Measurements from ENCODE around the gene AHCYL2.

The AHCYL2 gene

DNA sequence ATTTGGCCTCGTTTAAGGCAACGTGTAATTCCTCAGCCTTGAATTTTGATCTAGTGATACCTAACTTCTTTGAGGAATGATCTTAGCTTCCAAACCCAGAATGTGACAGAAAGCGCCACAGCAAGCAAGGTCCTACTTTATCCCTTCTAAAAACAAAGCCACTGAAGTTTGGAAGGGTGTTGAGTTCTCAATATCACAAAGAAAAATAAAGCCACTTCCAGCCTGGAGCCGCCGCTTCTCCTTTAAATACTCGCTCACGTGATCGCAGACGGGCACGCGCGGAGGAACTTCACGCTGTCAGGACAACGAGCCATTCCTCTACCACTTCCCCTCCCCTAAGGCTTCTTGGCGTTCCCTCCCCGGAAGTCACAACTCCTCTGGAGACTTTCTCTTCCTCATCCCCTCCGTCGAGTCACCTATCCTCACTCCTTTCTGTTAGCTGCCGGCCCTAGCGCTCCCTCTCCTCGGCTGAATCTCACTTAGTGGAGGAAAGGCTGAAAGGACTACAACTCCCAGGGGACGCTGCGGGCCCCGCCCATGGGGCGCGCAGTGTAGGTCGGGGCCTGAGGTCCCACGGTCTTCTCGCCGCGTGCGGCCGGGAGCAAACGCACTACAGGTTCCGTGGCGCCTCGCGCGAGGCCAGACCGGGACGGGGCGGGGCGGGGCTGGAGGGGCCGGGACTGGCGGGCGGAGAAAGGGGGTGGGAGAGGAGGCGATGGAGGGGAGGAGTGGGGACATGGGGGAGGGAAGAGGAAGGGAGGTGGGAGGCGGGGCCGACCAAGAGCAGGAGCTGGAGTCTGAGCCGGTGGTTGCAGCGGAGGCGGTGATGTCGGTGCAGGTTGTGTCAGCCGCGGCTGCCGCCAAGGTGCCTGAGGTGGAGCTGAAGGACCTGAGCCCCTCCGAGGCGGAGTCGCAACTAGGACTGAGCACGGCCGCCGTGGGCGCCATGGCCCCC is at the start of gene AHCYL2:
TSS of gene AHCYL2 (plus strand) at position 780 of the 955 bp plus-strand sequence.
- peak; percentile 91 for DNase-seq (ENCODE audit: extremely low spot score)
- TF ChIP-seq ARNT (IDR thresholded peaks at IDR 0.05) (no peak), SUZ12 (IDR thresholded peaks at IDR 0.05) (peak; percentile 76), L3MBTL2 (conservative IDR thresholded peaks at IDR 0.05) (peak; percentile 95), TARDBP (IDR thresholded peaks at IDR 0.05) (peak; percentile 80), CTBP1 (IDR thresholded peaks at IDR 0.05; ENCODE audit: borderline replicate concordance) (no peak), ELF4 (IDR thresholded peaks at IDR 0.05) (peak; percentile 58; the same call in 1 of the 2 replicates), SP1 (IDR thresholded peaks at IDR 0.05) (no peak), ZNF384 (IDR thresholded peaks at IDR 0.05) (no peak), BHLHE40 (IDR thresholded peaks at IDR 0.05; ENCODE audit: borderline replicate concordance) (no peak), FOXK2 (IDR thresholded peaks at IDR 0.05) (no peak), NFRKB (IDR thresholded peaks at IDR 0.05) (no peak)
- TF ChIP-seq, protein P1, sequence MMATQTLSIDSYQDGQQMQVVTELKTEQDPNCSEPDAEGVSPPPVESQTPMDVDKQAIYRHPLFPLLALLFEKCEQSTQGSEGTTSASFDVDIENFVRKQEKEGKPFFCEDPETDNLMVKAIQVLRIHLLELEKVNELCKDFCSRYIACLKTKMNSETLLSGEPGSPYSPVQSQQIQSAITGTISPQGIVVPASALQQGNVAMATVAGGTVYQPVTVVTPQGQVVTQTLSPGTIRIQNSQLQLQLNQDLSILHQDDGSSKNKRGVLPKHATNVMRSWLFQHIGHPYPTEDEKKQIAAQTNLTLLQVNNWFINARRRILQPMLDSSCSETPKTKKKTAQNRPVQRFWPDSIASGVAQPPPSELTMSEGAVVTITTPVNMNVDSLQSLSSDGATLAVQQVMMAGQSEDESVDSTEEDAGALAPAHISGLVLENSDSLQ (IDR thresholded peaks at IDR 0.05), result peak; percentile 55
- POLR2A ChIA-PET, result interaction anchor here (0.6 kb wide), 2 partner anchors 9 to 18 kb away, joined by 3 to 4 read pairs; no protein-coding TSS in a partner anchor
- CTCF ChIA-PET, result interaction anchor here (0.7 to 1.0 kb wide), 2 partner anchors 61 to 370 kb away, joined by 3 read pairs; no protein-coding TSS in a partner anchor

DNA sequence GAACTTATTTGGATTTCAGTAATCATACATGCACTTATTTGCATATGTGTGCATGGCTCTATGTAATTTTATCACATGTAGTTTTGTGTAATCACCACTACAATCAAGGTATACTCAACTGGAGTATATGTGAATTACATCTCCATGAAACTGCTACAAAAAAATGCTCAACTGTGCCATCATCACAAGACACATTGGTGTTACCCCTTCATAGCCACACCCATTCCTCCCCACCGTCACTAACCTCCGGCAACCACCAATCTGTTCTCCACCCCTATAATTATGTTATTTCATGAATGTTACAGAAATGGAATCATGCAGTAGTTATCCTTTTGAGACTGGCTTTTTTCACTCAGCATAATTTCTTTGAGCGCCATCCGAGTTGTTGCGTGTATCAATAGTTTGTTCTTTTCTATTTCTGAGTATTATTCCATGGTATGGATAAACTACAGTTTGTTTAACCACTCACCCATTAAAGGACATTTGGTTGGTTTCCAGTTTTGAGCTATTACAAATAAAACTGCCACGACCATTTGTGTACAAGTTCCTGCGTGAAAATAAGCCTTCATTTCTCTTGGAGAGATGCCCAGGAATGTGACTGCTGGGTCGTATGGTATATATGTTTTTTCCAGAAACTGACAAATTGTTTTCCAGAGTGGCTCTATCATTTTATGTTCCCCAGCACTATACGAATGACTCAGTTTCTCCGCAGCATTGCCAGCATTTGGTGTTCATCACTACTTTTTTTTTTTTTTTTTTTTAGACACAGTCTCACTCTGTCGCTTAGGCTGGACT is 47.7 kb upstream of the AHCYL2 start:
- no peak for DNase-seq (ENCODE audit: extremely low spot score)
- CTCF ChIA-PET, result interaction anchor here (2.7 kb wide), 1 partner anchor 13 kb away, joined by 9 read pairs; no protein-coding TSS in a partner anchor
- POLR2A ChIA-PET, result no interaction called here

DNA sequence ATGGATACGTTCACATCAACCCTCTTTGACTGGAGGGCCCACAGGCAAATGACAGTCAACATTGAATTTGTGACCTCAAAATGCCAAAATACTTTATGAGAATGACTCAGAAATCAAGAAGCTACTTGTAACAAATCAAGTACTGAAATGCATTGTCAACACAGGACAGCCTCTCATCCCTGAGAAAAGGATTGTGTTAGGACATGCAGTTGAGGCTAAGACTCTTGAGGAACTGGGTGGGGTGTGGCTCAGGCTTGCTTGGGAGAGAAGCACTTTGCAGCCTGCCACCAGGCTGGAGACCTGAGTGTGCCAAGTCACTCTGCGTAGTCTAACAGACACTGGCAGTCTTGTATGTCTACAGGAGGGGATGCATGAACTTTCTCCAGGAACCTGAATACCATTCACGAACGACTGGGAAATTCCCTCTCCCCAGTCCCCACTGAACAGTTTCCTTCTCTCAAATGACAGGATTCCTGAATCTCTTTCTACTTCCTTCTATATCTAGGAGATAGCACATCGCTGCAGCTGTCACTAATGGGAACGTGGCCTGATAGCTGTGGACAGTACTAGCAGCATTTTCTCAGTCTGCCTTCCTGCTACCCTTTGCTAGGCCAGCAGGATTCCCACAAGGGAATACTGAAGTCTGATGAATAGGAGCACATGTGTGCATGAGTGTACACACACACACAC is 39.7 kb upstream of the AHCYL2 start:
- CTCF ChIA-PET, result interaction anchor here (0.9 kb wide), 1 partner anchor 21 kb away, joined by 3 read pairs; no protein-coding TSS in a partner anchor
- DNase-seq (ENCODE audit: extremely low spot score), result no peak
- TF ChIP-seq, protein P1 (IDR thresholded peaks at IDR 0.05), result no peak
- POLR2A ChIA-PET, result no interaction called here

More for the DNA sequence above, 47.7 kb upstream of the AHCYL2 start:
- TF ChIP-seq ARNT (IDR thresholded peaks at IDR 0.05), result no peak
- TF ChIP-seq ELF4 (IDR thresholded peaks at IDR 0.05), result no peak
- TF ChIP-seq, protein P1 (IDR thresholded peaks at IDR 0.05), result no peak
- no peak for TF ChIP-seq CTBP1 (IDR thresholded peaks at IDR 0.05; ENCODE audit: borderline replicate concordance)
- no peak for TF ChIP-seq TARDBP (IDR thresholded peaks at IDR 0.05)
- TF ChIP-seq SP1 (IDR thresholded peaks at IDR 0.05), result no peak
- TF ChIP-seq FOXK2 (IDR thresholded peaks at IDR 0.05), result no peak
- no peak for TF ChIP-seq L3MBTL2 (conservative IDR thresholded peaks at IDR 0.05)
- TF ChIP-seq FOXA1 (IDR thresholded peaks at IDR 0.05), result no peak
- no peak for TF ChIP-seq NFRKB (IDR thresholded peaks at IDR 0.05)
- TF ChIP-seq BHLHE40 (IDR thresholded peaks at IDR 0.05; ENCODE audit: borderline replicate concordance), result no peak

DNA sequence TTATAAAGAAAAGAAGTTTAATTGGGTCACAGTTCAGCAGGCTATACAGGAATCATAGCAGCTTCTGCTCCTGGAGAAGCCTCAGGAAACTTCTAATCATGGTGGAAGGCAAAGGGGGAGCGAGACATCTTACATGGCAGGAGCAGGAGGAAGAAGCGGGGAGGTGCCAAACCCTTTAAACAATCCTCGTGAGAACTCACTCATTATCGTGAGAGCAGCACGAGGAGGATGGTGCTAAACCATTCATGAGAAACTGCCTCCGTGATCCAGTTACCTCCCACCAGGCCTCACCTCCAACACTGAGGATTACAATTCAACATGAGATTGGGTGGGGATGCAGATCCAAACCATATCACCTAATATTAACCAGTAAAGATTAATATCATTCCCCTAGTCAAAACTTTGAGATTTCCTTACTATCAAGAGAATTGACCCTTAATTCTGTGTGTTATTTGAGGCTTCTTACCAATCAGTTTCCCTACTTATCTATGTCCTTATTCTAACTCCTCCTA is 38.0 kb upstream of the AHCYL2 start:
- ChIA-PET POLR2A (no interaction called here), CTCF (no interaction called here)
- no peak for DNase-seq (ENCODE audit: extremely low spot score)
- TF ChIP-seq SP1 (IDR thresholded peaks at IDR 0.05) (no peak), HDGF (IDR thresholded peaks at IDR 0.05; ENCODE audit: borderline replicate concordance) (no peak), TARDBP (IDR thresholded peaks at IDR 0.05) (no peak), FOXM1 (IDR thresholded peaks at IDR 0.05; ENCODE audit: borderline replicate concordance) (no peak), FOXK2 (IDR thresholded peaks at IDR 0.05) (no peak), SUZ12 (IDR thresholded peaks at IDR 0.05) (no peak), LEF1 (IDR thresholded peaks at IDR 0.05; ENCODE audit: borderline replicate concordance) (no peak), ARNT (IDR thresholded peaks at IDR 0.05) (no peak), ELF4 (IDR thresholded peaks at IDR 0.05) (no peak), CTBP1 (IDR thresholded peaks at IDR 0.05; ENCODE audit: borderline replicate concordance) (no peak)
- TF ChIP-seq, protein P1 (IDR thresholded peaks at IDR 0.05), result no peak

Data from HEK293T (cell line).